CD4-positive, CD25-positive, alpha-beta regulatory T cell (primary cell): ENCODE data around the gene DSCAM. TPM values are rescaled to one million over a fixed set of nuclear protein-coding genes. Genes with fewer than 3 reads are reported as not detected.

ENCODE experiments used
- ATAC-seq, 2 donors: fragments of 150-1000 bp; cut with Tn5 transposase; one replicate each; pipeline ENCODE4 v1.10.0; 2021; ENCODE audit warnings: low read depth in 2 of 2, moderate number of reproducible peaks in 2 of 2, moderate library complexity in 1 of 2
- DNase-seq, 3 donors: peaks; one replicate each; pipeline versions ENCODE4 v3.0.0 to v3.0.0-alpha.2; 2012 to 2022; ENCODE audit warnings: mixed read lengths in 1 of 3
- H3K27ac ChIP-seq: one replicate; pipeline ENCODE4 v1.7.0; 2013; ENCODE audit warnings: mild to moderate bottlenecking, low read length; ENCODE audit not compliant: insufficient read depth, poor library complexity, severe bottlenecking
- H3K27me3 ChIP-seq: one replicate; pipeline ENCODE4 v1.7.0; 2013; ENCODE audit warnings: low read length; ENCODE audit not compliant: control insufficient read depth, insufficient read depth
- H3K36me3 ChIP-seq: one replicate; pipeline ENCODE4 v1.7.0; 2013; ENCODE audit warnings: mild to moderate bottlenecking, low read length, moderate library complexity; ENCODE audit not compliant: control insufficient read depth, insufficient read depth
- H3K4me1 ChIP-seq: 2 replicates; pipeline ENCODE4 v1.7.0; 2013; ENCODE audit warnings: mild to moderate bottlenecking, low read length; ENCODE audit not compliant: insufficient read depth, control insufficient read depth, poor library complexity, severe bottlenecking
- H3K4me3 ChIP-seq: one replicate; pipeline ENCODE4 v1.7.0; 2013; ENCODE audit warnings: low read depth, mild to moderate bottlenecking, low read length, moderate library complexity
- H3K9me3 ChIP-seq, 2 experiments: 1 replicate in 1 of 2; 2 replicates in 1 of 2; pipeline ENCODE4 v1.7.0; 2013; ENCODE audit warnings: low read length in 2 of 2, mild to moderate bottlenecking in 1 of 2, moderate library complexity in 1 of 2; ENCODE audit not compliant: control insufficient read depth in 2 of 2
- H3K27ac Mint-ChIP-seq, 3 donors: one replicate each; pipeline ENCODE4 v1.8.0; 2020 to 2022; ENCODE audit warnings: mild to moderate bottlenecking in 3 of 3, mixed read lengths in 3 of 3, moderate library complexity in 2 of 3
- H3K27me3 Mint-ChIP-seq: one replicate; pipeline ENCODE4 v1.8.0; 2022; ENCODE audit warnings: mild to moderate bottlenecking, mixed read lengths
- H3K36me3 Mint-ChIP-seq: one replicate; pipeline ENCODE4 v1.8.0; 2020; ENCODE audit warnings: mixed read lengths
- H3K4me1 Mint-ChIP-seq, 4 donors: one replicate each; pipeline ENCODE4 v1.8.0; 2020 to 2022; ENCODE audit warnings: mixed read lengths in 4 of 4, mild to moderate bottlenecking in 1 of 4
- H3K4me3 Mint-ChIP-seq, 4 donors: one replicate each; pipeline ENCODE4 v1.8.0; 2020 to 2022; ENCODE audit warnings: mild to moderate bottlenecking in 4 of 4, mixed read lengths in 4 of 4, moderate library complexity in 3 of 4
- H3K9me3 Mint-ChIP-seq, 7 donors: one replicate each; pipeline ENCODE4 v1.8.0; 2020 to 2022; ENCODE audit warnings: mixed read lengths in 7 of 7, mild to moderate bottlenecking in 3 of 7, moderate library complexity in 2 of 7
- polyA plus RNA-seq, 4 donors: library from polyadenylated mRNA; unstranded; fragments of 300-500 nt; fragmentation: Illumina TruSeq; gene quantifications; one replicate each; pipeline ENCODE4 v1.2.3, GENCODE V29; 2021
- total RNA-seq: library from RNA; stranded (reverse); gene quantifications from one replicate; pipeline ENCODE4 v1.2.3, GENCODE V29; 2022

The DSCAM gene
- total and polyA plus RNA-seq, 5 donors from 2014 or later, result not detected

DNA sequence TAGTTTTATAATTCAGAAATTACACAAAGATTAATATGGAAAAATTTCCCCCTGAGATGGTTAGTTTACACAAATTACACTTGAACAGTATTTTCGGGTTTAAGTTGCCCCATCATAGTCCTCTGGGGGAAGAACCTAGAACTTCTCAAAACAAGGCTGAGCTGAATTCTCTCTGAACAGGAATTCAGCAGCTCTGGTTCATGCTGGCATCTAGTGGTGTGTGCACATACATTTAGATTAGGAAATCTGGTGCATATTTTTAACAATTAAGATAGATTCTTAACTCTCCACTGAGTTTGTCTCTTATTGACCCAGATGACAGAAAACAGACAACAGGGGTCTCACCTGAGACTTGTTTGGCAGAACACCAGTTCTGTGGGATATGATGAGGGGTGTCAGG, 410.7 kb downstream of the DSCAM start:
- H3K36me3 Mint-ChIP-seq, result no peaks in the 10 kb centered on the region
- Histone ChIP-seq H3K4me1 (no peaks in the 10 kb centered on the region), H3K9me3 (peaks cover 3 to 6% of the 10 kb centered on the region in 2 experiments), H3K4me3 (no peak overlapping the region), H3K27ac (no peak overlapping the region), H3K36me3 (no peaks in the 10 kb centered on the region), H3K27me3 (no peaks in the 10 kb centered on the region)
- H3K4me3 Mint-ChIP-seq, result no peak overlapping the region
- no peak overlapping the region for H3K27ac Mint-ChIP-seq
- H3K4me1 Mint-ChIP-seq, result no peaks in the 10 kb centered on the region
- peaks cover 4 to 18% (median 5%) of the 10 kb centered on the region in 7 donors for H3K9me3 Mint-ChIP-seq
- no peak for ATAC-seq
- H3K27me3 Mint-ChIP-seq, result no peaks in the 10 kb centered on the region
- no peak for DNase-seq

DNA sequence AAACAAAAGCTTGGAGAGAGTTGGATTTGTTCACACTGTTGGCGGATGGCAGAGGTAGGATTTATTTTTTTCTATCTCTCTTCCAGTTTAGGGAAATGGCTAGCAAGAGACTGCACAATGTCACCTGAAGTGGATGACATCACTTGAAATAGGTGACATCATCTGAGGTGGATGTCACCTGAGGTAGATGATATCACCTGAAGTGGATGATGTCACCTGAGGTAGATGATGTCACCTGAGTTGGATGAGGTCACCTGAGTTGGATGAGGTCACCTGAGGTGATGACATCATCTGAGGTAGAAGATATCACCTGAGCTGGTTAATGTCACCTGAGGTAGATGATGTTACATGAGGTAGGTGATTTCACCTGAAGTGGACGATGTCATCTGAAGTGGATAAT, 413.4 kb downstream of the DSCAM start:
- Mint-ChIP-seq H3K36me3 (no peaks in the 10 kb centered on the region), H3K27me3 (no peaks in the 10 kb centered on the region), H3K9me3 (peaks cover 3 to 21% (median 6%) of the 10 kb centered on the region in 7 donors), H3K27ac (no peak overlapping the region), H3K4me1 (no peaks in the 10 kb centered on the region), H3K4me3 (no peak overlapping the region)
- ATAC-seq, result no peak
- H3K36me3 ChIP-seq, result no peaks in the 10 kb centered on the region
- H3K4me1 ChIP-seq, result no peaks in the 10 kb centered on the region
- peaks cover 5 to 6% of the 10 kb centered on the region in 2 experiments for H3K9me3 ChIP-seq
- no peak overlapping the region for H3K4me3 ChIP-seq
- no peaks in the 10 kb centered on the region for H3K27me3 ChIP-seq
- no peak for DNase-seq
- no peak overlapping the region for H3K27ac ChIP-seq

GRCh38 chr21:40425981-40426380, 421.0 kb downstream of the DSCAM start:
- H3K36me3 Mint-ChIP-seq, result no peaks in the 10 kb centered on the region

GRCh38 chr21:40422896-40423635, 423.9 kb downstream of the DSCAM start:
- no peak overlapping the region for H3K27ac ChIP-seq
- Mint-ChIP-seq H3K27ac (no peak overlapping the region), H3K4me1 (no peaks in the 10 kb centered on the region), H3K9me3 (peaks cover 0 to 15% (median 8%) of the 10 kb centered on the region in 7 donors), H3K36me3 (no peaks in the 10 kb centered on the region), H3K4me3 (no peak overlapping the region), H3K27me3 (no peaks in the 10 kb centered on the region)
- H3K4me1 ChIP-seq, result no peaks in the 10 kb centered on the region
- no peaks in the 10 kb centered on the region for H3K36me3 ChIP-seq
- no peak overlapping the region for H3K4me3 ChIP-seq
- ATAC-seq (no peak), DNase-seq (no peak)
- peaks cover 3 to 10% of the 10 kb centered on the region in 2 experiments for H3K9me3 ChIP-seq
- no peaks in the 10 kb centered on the region for H3K27me3 ChIP-seq

More at GRCh38 chr21:40425981-40426380, 421.0 kb downstream of the DSCAM start:
- peaks cover 0 to 10% (median 3%) of the 10 kb centered on the region in 7 donors for H3K9me3 Mint-ChIP-seq
- H3K4me1 Mint-ChIP-seq, result no peaks in the 10 kb centered on the region
- no peaks in the 10 kb centered on the region for H3K27me3 ChIP-seq
- H3K27ac ChIP-seq, result no peak overlapping the region
- no peaks in the 10 kb centered on the region for H3K4me1 ChIP-seq
- H3K4me3 Mint-ChIP-seq, result no peak overlapping the region
- no peak overlapping the region for H3K27ac Mint-ChIP-seq
- no peak for DNase-seq
- H3K27me3 Mint-ChIP-seq, result no peaks in the 10 kb centered on the region
- H3K9me3 ChIP-seq, result peaks cover 0 to 5% of the 10 kb centered on the region in 2 experiments
- H3K4me3 ChIP-seq, result no peak overlapping the region
- ATAC-seq, result no peak
- H3K36me3 ChIP-seq, result no peaks in the 10 kb centered on the region

- Mint-ChIP-seq H3K27ac (no peak overlapping the region), H3K4me3 (no peak overlapping the region), H3K27me3 (no peaks in the 10 kb centered on the region), H3K9me3 (peaks cover 0 to 16% (median 4%) of the 10 kb centered on the region in 7 donors), H3K4me1 (no peaks in the 10 kb centered on the region), H3K36me3 (no peaks in the 10 kb centered on the region)
- H3K4me3 ChIP-seq, result no peak overlapping the region
- DNase-seq (no peak), ATAC-seq (no peak)
- no peaks in the 10 kb centered on the region for H3K4me1 ChIP-seq
- H3K27ac ChIP-seq, result no peak overlapping the region
- H3K27me3 ChIP-seq, result no peaks in the 10 kb centered on the region
- no peaks in the 10 kb centered on the region for H3K36me3 ChIP-seq
- H3K9me3 ChIP-seq, result peaks cover 3 to 10% of the 10 kb centered on the region in 2 experiments
Observed at GRCh38 chr21:40421121-40421520, 425.8 kb downstream of the DSCAM start.

DNA sequence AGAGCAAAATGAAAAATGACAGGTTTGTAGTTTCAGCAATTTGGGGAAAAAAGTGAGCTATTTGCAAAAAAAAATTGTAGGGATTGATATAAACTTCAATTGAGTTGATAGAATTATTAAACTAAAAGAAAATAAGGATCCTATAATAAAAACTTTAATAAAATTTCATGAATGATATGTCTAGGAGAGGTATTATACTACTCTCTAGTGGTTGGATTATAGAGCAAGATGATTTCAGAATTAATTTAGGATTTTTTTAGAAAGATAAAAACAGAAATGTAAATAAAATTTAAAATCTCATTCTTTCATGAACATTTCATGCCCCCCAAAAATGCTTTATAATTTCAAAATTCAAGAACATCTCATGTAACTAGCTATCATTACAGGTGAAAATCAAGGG, 430.4 kb downstream of the DSCAM start:
- Histone ChIP-seq H3K4me3 (no peak overlapping the region), H3K9me3 (peaks cover 0 to 10% of the 10 kb centered on the region in 2 experiments), H3K27me3 (no peaks in the 10 kb centered on the region), H3K36me3 (no peaks in the 10 kb centered on the region), H3K27ac (no peak overlapping the region), H3K4me1 (no peaks in the 10 kb centered on the region)
- Mint-ChIP-seq H3K27me3 (no peaks in the 10 kb centered on the region), H3K36me3 (no peaks in the 10 kb centered on the region), H3K27ac (no peak overlapping the region), H3K4me1 (no peaks in the 10 kb centered on the region), H3K9me3 (peaks cover 4 to 14% (median 11%) of the 10 kb centered on the region in 7 donors), H3K4me3 (no peak overlapping the region)
- ATAC-seq, result no peak
- no peak for DNase-seq

GRCh38 chr21:40408561-40408960, 438.4 kb downstream of the DSCAM start:
- Mint-ChIP-seq H3K4me1 (no peaks in the 10 kb centered on the region), H3K27ac (no peak overlapping the region), H3K27me3 (no peaks in the 10 kb centered on the region), H3K36me3 (no peaks in the 10 kb centered on the region), H3K9me3 (peaks cover 0 to 15% (median 5%) of the 10 kb centered on the region in 7 donors), H3K4me3 (no peak overlapping the region)
- Histone ChIP-seq H3K27me3 (no peaks in the 10 kb centered on the region), H3K4me3 (no peak overlapping the region), H3K9me3 (no peaks in the 10 kb centered on the region), H3K36me3 (no peaks in the 10 kb centered on the region), H3K27ac (no peak overlapping the region), H3K4me1 (no peaks in the 10 kb centered on the region)
- DNase-seq (no peak), ATAC-seq (no peak)

DNA sequence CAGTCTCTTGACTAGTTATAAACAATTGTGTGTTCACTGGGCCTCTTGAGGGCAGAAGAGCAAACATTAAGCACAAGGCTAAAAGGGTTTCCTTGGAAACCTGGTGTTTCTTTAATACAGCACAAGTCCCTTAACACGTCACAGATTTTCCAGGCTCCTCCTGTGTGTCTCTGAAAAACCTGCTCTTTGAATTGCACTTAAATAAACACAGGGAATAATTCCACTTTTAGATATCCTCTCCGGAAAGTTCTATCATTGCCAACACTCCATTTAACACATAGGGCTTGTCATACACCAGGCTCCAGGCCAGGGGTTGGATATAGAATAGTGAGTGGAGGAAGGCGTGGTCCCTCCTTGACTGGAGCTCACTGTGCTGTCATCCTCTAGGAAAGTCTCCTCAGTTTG, 442.6 kb downstream of the DSCAM start:
- Mint-ChIP-seq H3K36me3 (no peaks in the 10 kb centered on the region), H3K27me3 (no peaks in the 10 kb centered on the region), H3K9me3 (peaks cover 0 to 8% (median 2%) of the 10 kb centered on the region in 7 donors), H3K4me3 (no peak overlapping the region), H3K27ac (no peak overlapping the region), H3K4me1 (no peaks in the 10 kb centered on the region)
- DNase-seq (no peak), ATAC-seq (no peak)
- Histone ChIP-seq H3K4me1 (no peaks in the 10 kb centered on the region), H3K27ac (no peak overlapping the region), H3K27me3 (no peaks in the 10 kb centered on the region), H3K9me3 (no peaks in the 10 kb centered on the region), H3K4me3 (no peak overlapping the region), H3K36me3 (no peaks in the 10 kb centered on the region)
